Duodenal mucosa (tissue), 2 donors: ENCODE data around the gene DENND5B.

ENCODE experiments used
- H3K27ac ChIP-seq: one replicate; pipeline ENCODE4 v1.7.0; 2013; ENCODE audit warnings: low read depth, low read length
- H3K27me3 ChIP-seq, 2 donors: one replicate each; pipeline ENCODE4 v1.7.0; 2013; ENCODE audit warnings: low read length in 2 of 2, control low read depth in 1 of 2; ENCODE audit not compliant: insufficient read depth in 2 of 2, control insufficient read depth in 1 of 2
- H3K36me3 ChIP-seq, 2 donors: one replicate each; pipeline ENCODE4 v1.7.0; 2013; ENCODE audit warnings: low read length in 2 of 2, control low read depth in 1 of 2; ENCODE audit not compliant: insufficient read depth in 2 of 2, control insufficient read depth in 1 of 2
- H3K4me1 ChIP-seq, 2 donors: one replicate each; pipeline ENCODE4 v1.7.0; 2013; ENCODE audit warnings: low read length in 2 of 2, control low read depth in 1 of 2; ENCODE audit not compliant: insufficient read depth in 2 of 2, control insufficient read depth in 1 of 2
- H3K4me3 ChIP-seq, 2 donors: one replicate each; pipeline ENCODE4 v1.7.0; 2013; ENCODE audit warnings: low read length in 2 of 2, low read depth in 1 of 2
- H3K9ac ChIP-seq, 2 donors: one replicate each; pipeline ENCODE4 v1.7.0; 2013; ENCODE audit warnings: low read length in 2 of 2, low read depth in 1 of 2
- H3K9me3 ChIP-seq, 2 donors: one replicate each; pipeline ENCODE4 v1.7.0; 2013; ENCODE audit warnings: low read length in 2 of 2, control low read depth in 1 of 2; ENCODE audit not compliant: control insufficient read depth in 1 of 2

The DENND5B gene

DNA sequence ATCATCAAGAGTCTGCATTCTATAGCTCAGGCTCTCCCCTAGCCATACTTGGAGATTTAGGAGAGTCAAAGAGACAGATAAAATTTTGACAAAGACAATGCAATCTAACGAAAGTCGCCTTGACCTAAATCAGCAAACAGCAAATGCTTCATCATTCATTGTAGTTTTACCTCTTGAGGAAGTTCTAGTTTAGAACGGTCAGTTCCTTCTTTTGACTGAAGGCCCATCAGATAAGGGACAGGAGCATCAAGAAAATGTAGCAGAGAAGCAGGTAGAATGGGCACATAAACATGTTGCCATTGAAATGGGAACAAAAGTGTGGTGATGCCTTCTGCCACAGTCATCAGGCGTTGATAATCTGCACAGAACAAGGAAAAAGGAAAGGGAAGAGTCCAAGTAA is 130.9 kb downstream of the DENND5B start:
- Histone ChIP-seq H3K27me3 (no peaks in the 10 kb centered on the region), H3K9ac (no peak overlapping the region), H3K27ac (no peak overlapping the region), H3K4me1 (no peaks in the 10 kb centered on the region), H3K9me3 (no peaks in the 10 kb centered on the region), H3K36me3 (no peaks in the 10 kb centered on the region), H3K4me3 (no peak overlapping the region)

DNA sequence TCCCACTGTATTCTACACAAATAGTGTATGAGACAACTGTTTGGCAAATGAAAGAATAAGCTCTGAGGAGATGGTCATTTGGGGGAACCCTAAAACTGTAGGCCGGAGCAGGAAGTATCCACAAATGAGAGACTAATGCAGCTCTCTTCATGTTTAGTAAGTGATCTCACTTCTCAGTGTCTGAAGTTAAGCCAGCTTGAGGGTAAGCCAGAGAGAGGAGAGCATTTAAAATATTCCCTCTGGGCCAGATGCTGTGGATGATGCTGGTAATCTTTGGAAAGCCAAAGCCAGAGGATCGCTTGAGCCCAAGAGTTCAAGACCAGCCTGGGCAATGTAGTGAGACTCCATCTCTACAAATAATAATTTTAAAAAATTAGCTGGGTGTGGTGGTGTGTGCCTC is 134.4 kb downstream of the DENND5B start:
- Histone ChIP-seq H3K4me3 (no peak overlapping the region), H3K4me1 (no peaks in the 10 kb centered on the region), H3K9me3 (no peaks in the 10 kb centered on the region), H3K27me3 (no peaks in the 10 kb centered on the region), H3K9ac (no peak overlapping the region), H3K36me3 (peaks cover 4 to 6% of the 10 kb centered on the region in 2 donors), H3K27ac (no peak overlapping the region)

DNA sequence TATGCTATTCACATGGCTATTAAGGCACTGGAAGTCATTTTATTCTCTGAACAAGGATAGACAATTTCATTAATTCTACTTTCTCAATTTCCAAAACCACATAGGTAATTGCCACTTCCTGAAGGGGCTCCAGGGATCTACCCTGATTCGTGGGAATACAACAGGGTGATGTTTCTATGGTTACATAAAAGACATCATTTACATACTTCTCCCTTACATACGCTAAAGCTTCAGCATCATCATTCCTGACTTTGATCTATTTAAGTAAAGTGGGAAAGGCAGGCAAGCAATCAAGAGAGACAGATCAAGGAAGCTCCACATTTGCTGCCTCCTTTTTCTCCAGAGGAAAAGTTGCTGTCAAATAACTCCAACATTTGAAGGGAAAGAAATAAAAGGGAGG is 146.2 kb downstream of the DENND5B start:
- Histone ChIP-seq H3K9me3 (no peaks in the 10 kb centered on the region), H3K36me3 (peaks cover 0 to 8% of the 10 kb centered on the region in 2 donors), H3K27me3 (no peaks in the 10 kb centered on the region)

DNA sequence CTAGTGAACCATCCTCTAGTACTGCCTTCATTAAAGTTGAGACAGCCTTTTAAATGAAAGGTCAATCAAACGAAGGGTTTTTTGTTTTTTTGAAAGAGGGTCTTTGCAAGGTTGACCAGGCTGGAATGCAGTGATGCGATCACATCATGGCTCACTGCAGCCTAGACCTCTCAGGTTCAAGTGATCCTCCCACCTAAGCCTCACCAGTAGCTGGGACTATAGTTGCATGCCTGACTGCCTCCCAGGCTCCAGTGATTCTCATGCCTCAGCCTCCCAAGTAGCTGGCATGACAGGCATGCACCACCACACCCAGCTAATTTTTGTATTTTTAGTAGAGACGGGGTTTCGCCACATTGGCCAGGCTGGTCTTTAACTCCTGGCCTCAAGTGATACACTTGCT is 150.3 kb downstream of the DENND5B start:
- no peaks in the 10 kb centered on the region for H3K9me3 ChIP-seq
- no peak overlapping the region for H3K27ac ChIP-seq
- H3K27me3 ChIP-seq = no peaks in the 10 kb centered on the region
- H3K36me3 ChIP-seq = peaks cover 0 to 5% of the 10 kb centered on the region in 2 donors
- H3K4me1 ChIP-seq = no peaks in the 10 kb centered on the region
- no peak overlapping the region for H3K4me3 ChIP-seq
- no peak overlapping the region for H3K9ac ChIP-seq

More for the DNA sequence above, 146.2 kb downstream of the DENND5B start:
- Histone ChIP-seq H3K9ac (no peak overlapping the region), H3K4me1 (no peaks in the 10 kb centered on the region), H3K27ac (no peak overlapping the region), H3K4me3 (no peak overlapping the region)

DNA sequence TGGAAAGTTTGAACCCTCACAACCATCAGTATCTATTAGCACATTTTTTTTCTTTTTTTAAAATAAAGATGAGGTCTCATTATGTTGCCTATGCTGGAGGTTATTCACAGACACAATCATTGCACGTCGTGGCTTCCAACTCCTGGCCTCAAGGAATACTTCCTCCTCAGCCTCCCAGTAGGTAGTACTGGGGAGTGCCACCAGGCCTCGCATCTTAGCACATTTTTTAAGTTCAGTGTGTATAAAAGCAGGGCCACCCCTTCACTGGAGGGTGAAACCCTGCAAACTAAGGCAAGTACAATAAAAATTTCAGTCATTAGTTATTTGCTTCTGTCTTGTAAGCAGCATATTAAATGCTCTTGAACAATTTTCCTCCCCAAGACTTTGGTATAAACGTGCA is 150.8 kb downstream of the DENND5B start:
- Histone ChIP-seq H3K36me3 (peaks cover 0 to 5% of the 10 kb centered on the region in 2 donors), H3K9me3 (no peaks in the 10 kb centered on the region), H3K4me1 (no peaks in the 10 kb centered on the region), H3K27ac (no peak overlapping the region), H3K27me3 (no peaks in the 10 kb centered on the region), H3K4me3 (no peak overlapping the region), H3K9ac (no peak overlapping the region)

DNA sequence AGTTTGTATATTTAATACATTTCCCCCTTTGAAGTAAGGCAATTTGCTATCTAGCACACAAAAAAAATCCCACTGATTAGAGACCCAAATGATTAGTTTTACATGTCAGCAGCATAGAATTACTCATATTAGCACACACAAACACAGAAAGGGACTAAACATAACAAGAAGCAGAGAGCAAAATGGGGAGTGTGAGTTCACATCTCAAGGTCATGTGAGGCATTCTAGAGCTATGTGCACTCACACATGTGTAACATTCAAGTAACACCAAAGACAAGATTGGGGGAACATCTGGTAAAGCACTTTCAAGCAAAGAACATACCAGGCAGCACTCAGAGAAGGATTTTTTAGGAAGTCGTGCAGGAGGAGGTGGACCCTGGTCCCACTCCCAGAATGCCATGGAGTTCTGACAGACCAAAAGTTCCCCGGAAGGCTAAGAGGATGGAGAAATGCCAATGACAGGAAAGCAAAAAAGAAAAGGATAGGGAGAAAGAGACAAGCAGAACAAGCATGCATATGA is 159.2 kb downstream of the DENND5B start:
- H3K4me3 ChIP-seq = no peak overlapping the region
- no peak overlapping the region for H3K27ac ChIP-seq
- no peak overlapping the region for H3K9ac ChIP-seq
- no peaks in the 10 kb centered on the region for H3K36me3 ChIP-seq
- no peaks in the 10 kb centered on the region for H3K4me1 ChIP-seq
- no peaks in the 10 kb centered on the region for H3K27me3 ChIP-seq
- no peaks in the 10 kb centered on the region for H3K9me3 ChIP-seq

DNA sequence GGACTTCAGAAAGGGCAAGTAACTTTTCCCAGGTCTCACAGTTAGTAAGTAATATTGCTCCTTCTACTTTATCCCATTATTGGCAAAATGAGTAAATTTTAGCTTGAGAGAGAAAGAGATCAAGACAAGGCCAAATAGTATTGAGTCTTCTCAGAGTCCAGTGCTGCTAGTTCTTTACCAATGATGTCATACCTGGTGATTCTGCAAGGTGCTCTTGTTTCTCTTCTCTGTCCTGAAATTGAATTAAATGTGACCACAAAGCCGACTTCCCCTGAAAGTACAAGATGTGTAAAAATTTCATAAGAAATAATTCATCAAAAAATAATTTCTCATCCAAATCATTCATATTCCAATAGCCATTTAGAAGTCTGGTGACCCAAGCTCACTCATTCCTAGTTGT is 167.5 kb downstream of the DENND5B start:
- no peaks in the 10 kb centered on the region for H3K9me3 ChIP-seq
- peaks cover 0 to 16% of the 10 kb centered on the region in 2 donors for H3K36me3 ChIP-seq
- H3K27ac ChIP-seq = no peak overlapping the region
- no peak overlapping the region for H3K4me3 ChIP-seq
- no peaks in the 10 kb centered on the region for H3K27me3 ChIP-seq
- H3K9ac ChIP-seq = no peak overlapping the region
- no peaks in the 10 kb centered on the region for H3K4me1 ChIP-seq

DNA sequence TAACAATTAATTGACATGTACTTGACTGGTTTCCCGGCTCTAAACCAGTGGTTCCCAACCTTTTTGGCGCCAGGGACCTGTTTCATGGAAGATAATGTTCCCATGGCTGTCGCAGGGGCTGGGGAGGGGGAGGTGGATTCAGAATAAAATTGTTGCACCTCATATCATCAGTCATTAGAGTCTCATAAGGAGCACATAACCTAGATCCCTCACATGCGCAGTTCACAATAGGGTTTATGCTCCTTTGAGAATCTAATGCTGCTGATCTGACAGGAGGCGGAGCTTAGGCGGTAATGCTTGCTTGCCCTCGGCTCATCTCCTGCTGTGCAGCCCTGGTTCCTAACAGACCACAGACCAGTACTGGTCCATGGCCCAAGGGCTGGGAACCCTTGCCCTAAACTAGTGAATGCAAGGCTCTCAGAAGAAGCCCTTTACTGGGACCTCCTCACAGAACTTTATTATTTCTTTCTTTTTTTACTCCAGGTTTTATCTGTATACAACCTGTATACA is 178.6 kb downstream of the DENND5B start:
- H3K27me3 ChIP-seq = no peaks in the 10 kb centered on the region
- H3K27ac ChIP-seq = no peak overlapping the region
- H3K9me3 ChIP-seq = no peaks in the 10 kb centered on the region
- no peak overlapping the region for H3K9ac ChIP-seq
- no peak overlapping the region for H3K4me3 ChIP-seq
- H3K4me1 ChIP-seq = peaks cover 0 to under 1% of the 10 kb centered on the region in 2 donors
- peaks cover 8 to 16% of the 10 kb centered on the region in 2 donors for H3K36me3 ChIP-seq

DNA sequence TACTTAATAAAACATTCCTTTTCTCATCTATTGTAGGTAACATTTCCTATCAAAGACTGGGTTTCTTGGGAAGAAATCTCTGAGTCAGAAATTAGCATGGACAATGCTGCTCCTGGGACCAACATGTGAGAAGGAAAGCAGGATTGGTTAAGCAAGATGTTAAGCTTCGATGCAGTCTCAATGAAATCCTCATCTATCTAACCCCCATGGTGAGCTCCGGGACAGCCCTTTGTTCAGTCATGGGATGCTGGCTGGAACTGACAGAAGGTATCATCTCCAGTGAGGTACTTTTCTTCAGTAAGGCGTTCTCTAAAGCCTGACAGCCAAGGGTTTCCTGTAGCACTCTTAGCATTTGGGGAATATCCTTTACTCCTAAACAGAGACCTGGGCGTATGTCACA is 182.2 kb downstream of the DENND5B start:
- H3K4me3 ChIP-seq = no peak overlapping the region
- H3K4me1 ChIP-seq = no peaks in the 10 kb centered on the region
- H3K9ac ChIP-seq = no peak overlapping the region
- H3K36me3 ChIP-seq = peaks cover 5 to 16% of the 10 kb centered on the region in 2 donors
- no peaks in the 10 kb centered on the region for H3K9me3 ChIP-seq
- H3K27ac ChIP-seq = no peak overlapping the region
- no peaks in the 10 kb centered on the region for H3K27me3 ChIP-seq

DNA sequence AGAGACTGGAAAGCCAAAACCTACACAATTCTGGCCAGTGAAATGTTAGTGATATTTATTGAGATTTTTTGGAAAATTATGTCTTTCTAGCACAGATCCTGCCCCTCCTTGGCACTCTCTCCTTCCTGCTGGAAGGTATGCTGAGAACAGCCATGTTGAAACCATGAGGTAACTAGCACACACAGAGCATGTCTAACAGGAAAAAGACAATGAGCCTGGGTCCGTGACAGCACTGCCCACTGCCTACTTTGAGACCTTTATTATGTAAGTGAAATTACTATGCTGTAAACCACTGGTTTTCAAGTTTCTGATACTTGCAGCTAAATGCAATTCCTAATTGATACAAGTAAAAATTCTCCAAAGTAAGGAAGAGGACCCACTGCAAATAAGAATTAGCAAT is 183.4 kb downstream of the DENND5B start:
- H3K9me3 ChIP-seq = no peaks in the 10 kb centered on the region
- H3K27ac ChIP-seq = no peak overlapping the region
- H3K4me1 ChIP-seq = no peaks in the 10 kb centered on the region
- no peaks in the 10 kb centered on the region for H3K27me3 ChIP-seq
- no peak overlapping the region for H3K4me3 ChIP-seq
- H3K36me3 ChIP-seq = peaks cover 5% of the 10 kb centered on the region in 2 donors
- no peak overlapping the region for H3K9ac ChIP-seq

DNA sequence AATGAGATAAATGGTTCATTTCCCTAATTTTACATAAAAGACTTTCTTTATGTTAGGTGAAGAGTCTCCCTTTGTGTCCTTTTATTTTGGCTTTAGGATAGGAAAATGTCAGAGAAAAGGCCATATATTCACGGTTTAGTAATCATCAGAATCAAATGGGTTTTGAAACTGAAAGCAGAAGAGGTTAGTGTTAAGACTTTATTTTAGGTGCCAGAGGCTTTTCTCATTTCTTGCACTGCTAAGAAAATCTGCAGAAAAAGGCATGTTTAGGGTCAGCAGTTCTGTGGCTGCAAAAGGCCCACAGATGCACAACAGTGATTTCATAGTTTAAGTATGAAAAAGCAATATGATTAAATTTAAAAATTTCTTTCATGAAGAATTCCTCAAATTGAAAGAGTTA is 184.6 kb downstream of the DENND5B start:
- H3K27ac ChIP-seq = no peak overlapping the region
- H3K36me3 ChIP-seq = peaks cover 6 to 15% of the 10 kb centered on the region in 2 donors
- no peak overlapping the region for H3K4me3 ChIP-seq
- H3K4me1 ChIP-seq = no peaks in the 10 kb centered on the region
- H3K9me3 ChIP-seq = no peaks in the 10 kb centered on the region
- no peaks in the 10 kb centered on the region for H3K27me3 ChIP-seq
- H3K9ac ChIP-seq = no peak overlapping the region
